Endothelial cell of umbilical vein (primary cell): ENCODE data around the gene FRMD6. TPM values are rescaled to one million over a fixed set of nuclear protein-coding genes. Genes with fewer than 3 reads are reported as not detected.

Experiments used
- BruUV-seq: library from RNA; stranded (reverse); fragments of 400-500 nt; replicated peaks from 2 replicates; lab custom pipeline; 2021; lab: Mats Ljungman, UMichigan
- CTCF ChIA-PET: fragments of 300-600, 350-600 bp; sonication (Branson Sonifier 250); formaldehyde crosslinking; loops from one replicate; lab custom pipeline; 2021; ENCODE audit warnings: antibody characterized with exemption, inconsistent platforms; lab: Charles Lee
- POLR2A ChIA-PET: fragments of 300-600, 350-600 bp; sonication (Branson Sonifier 250); formaldehyde crosslinking; loops from one replicate; lab custom pipeline; 2021; ENCODE audit warnings: antibody characterized with exemption, inconsistent platforms; lab: Charles Lee
- DNase-seq: peaks from one replicate; pipeline ENCODE4 v3.0.0-alpha.2; 2011; ENCODE audit warnings: low read depth, low spot score
- FAIRE-seq: peaks from 2 replicates; lab custom pipeline; 2011; peaks lifted over from hg19 to GRCh38; lab: Jason Lieb, UNC
- H2AFZ ChIP-seq: 2 replicates; pipeline ENCODE4 v1.6.0; 2012; ENCODE audit warnings: low read depth, low read length, control low read depth, inconsistent platforms
- H3K27ac ChIP-seq: 2 replicates; pipeline ENCODE4 v1.5.1; 2011; ENCODE audit warnings: low read depth, mild to moderate bottlenecking, control low read depth, low read length, moderate library complexity; ENCODE audit not compliant: insufficient read depth
- H3K27me3 ChIP-seq, 2 experiments: 2 replicates each; pipeline versions ENCODE4 v1.6.0 to v1.6.1; 2011; ENCODE audit warnings: low read length in 2 of 2, mixed read lengths in 1 of 2; ENCODE audit not compliant: control insufficient read depth in 2 of 2, insufficient read depth in 2 of 2
- H3K36me3 ChIP-seq, 2 experiments: 2 replicates in 1 of 2; 3 replicates in 1 of 2; pipeline ENCODE4 v1.5.1; 2011; ENCODE audit warnings: low read length in 2 of 2, mild to moderate bottlenecking in 1 of 2, moderate library complexity in 1 of 2; ENCODE audit not compliant: control insufficient read depth in 2 of 2, insufficient read depth in 2 of 2; ENCODE audit errors: extremely low read depth in 1 of 2
- H3K4me1 ChIP-seq: 3 replicates; pipeline ENCODE4 v1.5.1; 2011; ENCODE audit warnings: mild to moderate bottlenecking, low read length; ENCODE audit not compliant: control insufficient read depth, insufficient read depth; ENCODE audit errors: extremely low read depth
- H3K4me2 ChIP-seq: 2 replicates; pipeline ENCODE4 v1.6.1; 2011; ENCODE audit warnings: low read length, control low read depth, mixed read lengths; ENCODE audit not compliant: insufficient read depth
- H3K4me3 ChIP-seq, 3 experiments: fragments of 200-600 bp in 1 of 3; sonication (generic), shearing (Covaris generic) in 1 of 3; replicated peaks in 1 of 3; 2 replicates each; pipeline ENCODE4 v1.5.1; 2011 to 2016; ENCODE audit warnings: control low read depth in 3 of 3, low read length in 3 of 3, mild to moderate bottlenecking in 2 of 3, inconsistent platforms in 1 of 3, low read depth in 1 of 3, moderate library complexity in 1 of 3; ENCODE audit not compliant: insufficient read depth in 1 of 3
- H3K79me2 ChIP-seq: 2 replicates; pipeline ENCODE4 v1.6.0; 2012; ENCODE audit warnings: low read length, inconsistent platforms; ENCODE audit not compliant: control insufficient read depth, insufficient read depth
- H3K9ac ChIP-seq: replicated peaks from 2 replicates; pipeline ENCODE3; 2011; ENCODE audit warnings: low read length, control low read depth; ENCODE audit not compliant: insufficient read depth; ENCODE audit errors: extremely low read depth
- H3K9me1 ChIP-seq: replicated peaks from 3 replicates; pipeline ENCODE4 v1.6.0; 2011; ENCODE audit warnings: mild to moderate bottlenecking, low read length; ENCODE audit not compliant: control insufficient read depth, insufficient read depth; ENCODE audit errors: extremely low read depth
- H3K9me3 ChIP-seq: replicated peaks from 2 replicates; pipeline ENCODE4 v1.5.1; 2012; ENCODE audit warnings: low read length, inconsistent platforms; ENCODE audit not compliant: control insufficient read depth, insufficient read depth
- H4K20me1 ChIP-seq: replicated peaks from 2 replicates; pipeline ENCODE3; 2011; ENCODE audit warnings: mild to moderate bottlenecking, low read length; ENCODE audit not compliant: control insufficient read depth, insufficient read depth; ENCODE audit errors: extremely low read depth
- EZH2 ChIP-seq: IDR thresholded peaks from 2 replicates; pipeline ENCODE4 v1.6.1; 2012; ENCODE audit warnings: borderline replicate concordance, low read depth, mild to moderate bottlenecking, moderate library complexity, low read length, inconsistent platforms; ENCODE audit not compliant: severe bottlenecking
- FOS ChIP-seq: IDR thresholded peaks from 2 replicates; pipeline ENCODE4 v1.6.1; 2011; ENCODE audit warnings: mild to moderate bottlenecking, low read length, moderate library complexity, borderline replicate concordance; ENCODE audit not compliant: insufficient read depth
- GATA2 ChIP-seq: IDR thresholded peaks from 2 replicates; pipeline ENCODE4 v1.7.0; 2011; ENCODE audit warnings: low read depth, mild to moderate bottlenecking, moderate library complexity, mixed read lengths, low read length; ENCODE audit not compliant: insufficient read length, insufficient read depth
- JUN ChIP-seq: IDR thresholded peaks from 2 replicates; pipeline ENCODE4 v1.6.1; 2011; ENCODE audit warnings: borderline replicate concordance, low read depth; ENCODE audit not compliant: insufficient read length, insufficient read depth
- MYC ChIP-seq: IDR thresholded peaks from one replicate; pipeline ENCODE4 v1.6.1; 2011; ENCODE audit warnings: mild to moderate bottlenecking, low read depth, low read length
- POLR2A ChIP-seq: IDR thresholded peaks from 2 replicates; pipeline ENCODE4 v1.6.1; 2012; ENCODE audit warnings: low read depth, mild to moderate bottlenecking, control low read depth, low read length
- POLR2AphosphoS5 ChIP-seq: IDR thresholded peaks from 2 replicates; pipeline ENCODE4 v1.6.1; 2012; ENCODE audit warnings: low read depth, mild to moderate bottlenecking, control low read depth, low read length, moderate library complexity; ENCODE audit not compliant: insufficient read depth
- dilution Hi-C: fragments of 300-500 bp; cut with MboI; formaldehyde crosslinking; loops from one replicate; pipeline ENCODE4 v1.15.0; 2019; ENCODE audit warnings: low sequenced_read_pairs; ENCODE audit not compliant: extremely low pct_ligation_motif_present
- intact Hi-C: fragments of 100-400 bp; cut with micrococcal nuclease; formaldehyde crosslinking; loops from one replicate; pipeline ENCODE4 v1.10.0; 2022
- polyA plus RNA-seq, 4 experiments: library from polyadenylated mRNA; depleted of rRNA in 3 of 4; stranded (reverse) in 3 of 4; unstranded in 1 of 4; fragments of >200 nt; gene quantifications; 2 replicates each; pipeline versions ENCODE4 v1.2.1 to v1.2.3, GENCODE V29; 2011 to 2012; ENCODE audit warnings: missing spikeins in 1 of 4
- total RNA-seq: library from RNA; stranded (reverse); gene quantifications from 2 replicates; pipeline ENCODE4 v1.2.3, GENCODE V29; 2021
- TF ChIP-seq, protein P1 (sequence below), 2 donors: IDR thresholded peaks; 1 replicate in 1 of 2; 2 replicates in 1 of 2; pipeline ENCODE4 v1.5.1; 2011; ENCODE audit warnings: low read length in 2 of 2, mild to moderate bottlenecking in 2 of 2, moderate library complexity in 2 of 2, control low read depth in 1 of 2, inconsistent platforms in 1 of 2, low read depth in 1 of 2; ENCODE audit not compliant: insufficient read depth in 1 of 2; ENCODE audit errors: extremely low read depth in 1 of 2
- TF ChIP-seq, protein P2 (sequence below): IDR thresholded peaks from 2 replicates; pipeline ENCODE4 v1.6.1; 2011; ENCODE audit not compliant: insufficient read depth, insufficient read length

Gene FRMD6
- total and polyA plus RNA-seq, 2 donors (not counting 3 experiments of a cell fraction or from before 2014, with no cell fraction given) = 69.0 to 97.1 TPM

DNA sequence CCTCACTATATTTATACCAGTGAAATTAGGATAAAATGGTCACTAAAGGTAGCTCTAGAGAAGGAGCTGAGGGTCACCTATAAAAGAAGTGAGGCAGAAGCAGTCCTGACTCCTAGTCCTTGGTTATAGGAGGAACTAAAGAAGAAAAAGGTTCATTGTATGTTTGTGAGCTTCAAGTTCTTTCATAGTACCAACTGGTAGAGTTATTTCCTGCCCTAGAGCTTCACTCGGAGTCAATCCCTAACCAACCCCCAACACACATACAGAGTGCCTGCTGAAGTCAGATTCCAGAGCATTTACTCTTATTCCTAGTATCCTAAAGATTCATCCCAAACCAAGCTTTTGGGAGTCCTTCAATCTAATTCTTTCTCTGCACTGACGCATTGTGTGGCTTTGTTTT is 29.3 kb upstream of the FRMD6 start:
- CTCF ChIA-PET = interaction anchor here (0.6 to 1.2 kb wide), 6 partner anchors 13 to 41 kb away, joined by 3 to 4 read pairs (median 3); no protein-coding TSS in a partner anchor
- dilution Hi-C loops (no loop called here), intact Hi-C loops (no loop called here)
- Histone ChIP-seq H3K4me3 (no peak overlapping the region), H3K36me3 (no peaks in the 10 kb centered on the region), H3K79me2 (no peaks in the 10 kb centered on the region), H3K4me2 (no peak overlapping the region), H4K20me1 (no peaks in the 10 kb centered on the region), H3K4me1 (peaks cover 2% of the 10 kb centered on the region), H3K9me1 (no peaks in the 10 kb centered on the region), H3K9me3 (no peaks in the 10 kb centered on the region), H2AFZ (no peak overlapping the region), H3K27ac (no peak overlapping the region), H3K27me3 (no peaks in the 10 kb centered on the region), H3K9ac (no peak overlapping the region)
- TF ChIP-seq, protein P1, sequence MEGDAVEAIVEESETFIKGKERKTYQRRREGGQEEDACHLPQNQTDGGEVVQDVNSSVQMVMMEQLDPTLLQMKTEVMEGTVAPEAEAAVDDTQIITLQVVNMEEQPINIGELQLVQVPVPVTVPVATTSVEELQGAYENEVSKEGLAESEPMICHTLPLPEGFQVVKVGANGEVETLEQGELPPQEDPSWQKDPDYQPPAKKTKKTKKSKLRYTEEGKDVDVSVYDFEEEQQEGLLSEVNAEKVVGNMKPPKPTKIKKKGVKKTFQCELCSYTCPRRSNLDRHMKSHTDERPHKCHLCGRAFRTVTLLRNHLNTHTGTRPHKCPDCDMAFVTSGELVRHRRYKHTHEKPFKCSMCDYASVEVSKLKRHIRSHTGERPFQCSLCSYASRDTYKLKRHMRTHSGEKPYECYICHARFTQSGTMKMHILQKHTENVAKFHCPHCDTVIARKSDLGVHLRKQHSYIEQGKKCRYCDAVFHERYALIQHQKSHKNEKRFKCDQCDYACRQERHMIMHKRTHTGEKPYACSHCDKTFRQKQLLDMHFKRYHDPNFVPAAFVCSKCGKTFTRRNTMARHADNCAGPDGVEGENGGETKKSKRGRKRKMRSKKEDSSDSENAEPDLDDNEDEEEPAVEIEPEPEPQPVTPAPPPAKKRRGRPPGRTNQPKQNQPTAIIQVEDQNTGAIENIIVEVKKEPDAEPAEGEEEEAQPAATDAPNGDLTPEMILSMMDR (IDR thresholded peaks at IDR 0.05; ENCODE audit: extremely low read depth in 1 of 2, insufficient read depth in 1 of 2, low read depth in 1 of 2, low read length in 2 of 2) = no peak
- DNase-seq (no peak), FAIRE-seq (no peak)
- BruUV-seq = no TSS peak
- POLR2A ChIA-PET = interaction anchor here (1.2 kb wide), 1 partner anchor 29 kb away, joined by 4 read pairs; the partner anchor contains the start of gene FRMD6

GRCh38 chr14:51624955-51625569 is 26.6 kb upstream of the FRMD6 start:
- no peak overlapping the region for H3K27ac ChIP-seq
- H3K4me1 ChIP-seq = no peaks in the 10 kb centered on the region
- no peaks in the 10 kb centered on the region for H3K9me1 ChIP-seq
- CTCF ChIA-PET = interaction anchor here (1.2 to 1.6 kb wide), 2 partner anchors 10 to 26 kb away, joined by 4 to 5 read pairs; partner anchors contain the start of gene FRMD6
- no peak overlapping the region for H3K4me2 ChIP-seq
- H3K79me2 ChIP-seq = no peaks in the 10 kb centered on the region
- FAIRE-seq = no peak
- H3K27me3 ChIP-seq = no peaks in the 10 kb centered on the region
- dilution Hi-C loops (no loop called here), intact Hi-C loops (no loop called here)
- H3K4me3 ChIP-seq = no peak overlapping the region
- POLR2A ChIA-PET = no interaction called here
- TF ChIP-seq, protein P2, sequence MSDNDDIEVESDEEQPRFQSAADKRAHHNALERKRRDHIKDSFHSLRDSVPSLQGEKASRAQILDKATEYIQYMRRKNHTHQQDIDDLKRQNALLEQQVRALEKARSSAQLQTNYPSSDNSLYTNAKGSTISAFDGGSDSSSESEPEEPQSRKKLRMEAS = no peak
- TF ChIP-seq POLR2A (no peak), JUN (no peak), POLR2AphosphoS5 (no peak), MYC (no peak), EZH2 (no peak), FOS (no peak), GATA2 (no peak)
- TF ChIP-seq, protein P1 (IDR thresholded peaks at IDR 0.05; ENCODE audit: extremely low read depth in 1 of 2, insufficient read depth in 1 of 2, low read depth in 1 of 2, low read length in 2 of 2) = no peak
- H3K9ac ChIP-seq = no peak overlapping the region
- no peaks in the 10 kb centered on the region for H3K9me3 ChIP-seq
- H3K36me3 ChIP-seq = no peaks in the 10 kb centered on the region
- no TSS peak for BruUV-seq
- no peaks in the 10 kb centered on the region for H4K20me1 ChIP-seq
- DNase-seq = no peak
- H2AFZ ChIP-seq = no peak overlapping the region
